Muscle of arm (tissue), 12 donors: ENCODE measurements around the gene NSG1. TPM values are rescaled to one million over a fixed set of nuclear protein-coding genes. Genes with fewer than 3 reads are reported as not detected.
"Not testable (repeated sequence)": the region's sequence is repeated elsewhere in the genome, so short reads cannot be mapped to it uniquely, and the experiment has no call there.

Experiments used
- DNase-seq: peaks from one replicate; pipeline ENCODE4 v3.0.0-alpha.2; 2013
- polyA plus RNA-seq, 12 donors: library from polyadenylated mRNA; unstranded; fragments of 120-200 nt; gene quantifications; one replicate each; pipeline ENCODE4 v1.2.1, GENCODE V29; 2013; ENCODE audit not compliant: insufficient read length in 12 of 12

Gene NSG1
- polyA plus RNA-seq, 12 donors = 1.3 to 40.3 (median 3.5) TPM; not detected in 1

DNA sequence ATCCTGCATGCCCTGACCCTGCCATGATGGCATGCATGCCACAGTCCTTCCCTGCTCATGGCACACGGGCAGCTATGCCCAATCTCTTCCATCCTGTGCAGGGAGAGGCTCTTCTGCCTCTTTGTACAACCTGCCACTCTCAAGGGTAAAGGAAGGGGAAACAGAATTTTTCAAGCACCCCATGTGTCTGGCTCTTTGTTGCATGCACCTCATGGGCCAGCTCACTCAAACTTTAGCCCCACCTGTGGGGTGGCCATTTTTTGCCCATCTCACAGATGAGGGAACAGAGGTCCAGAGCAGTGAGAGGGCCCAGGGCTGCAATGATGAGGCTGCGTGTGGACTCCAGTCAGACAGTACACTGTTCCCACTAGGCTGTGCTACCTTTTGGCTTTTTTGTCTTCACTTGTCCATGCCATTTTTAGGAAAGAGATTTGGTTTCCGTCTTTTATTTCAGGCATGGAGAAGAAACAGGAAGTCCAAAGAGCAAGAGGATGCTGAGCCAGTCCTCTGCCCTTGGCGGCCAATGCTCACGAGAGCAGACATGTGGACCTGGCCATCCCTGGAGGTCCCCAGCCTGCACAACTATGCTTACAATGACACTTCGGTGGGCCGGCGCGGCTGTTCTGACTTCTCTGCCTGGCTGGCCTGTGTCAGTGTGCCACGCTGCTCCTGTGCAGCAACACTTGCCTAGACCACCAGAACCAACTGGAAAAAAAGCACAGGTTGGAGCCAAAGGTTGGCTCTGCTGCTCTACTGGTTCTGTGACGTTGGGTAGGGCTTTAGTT lies 45.6 kb downstream of the NSG1 start:
- DNase-seq = no peak

GRCh38 chr4:4433941-4434340 lies 47.0 kb downstream of the NSG1 start:
- no peak for DNase-seq

- no peak for DNase-seq
These were observed 49.4 kb downstream of the NSG1 start for GRCh38 chr4:4436244-4436823.

DNA sequence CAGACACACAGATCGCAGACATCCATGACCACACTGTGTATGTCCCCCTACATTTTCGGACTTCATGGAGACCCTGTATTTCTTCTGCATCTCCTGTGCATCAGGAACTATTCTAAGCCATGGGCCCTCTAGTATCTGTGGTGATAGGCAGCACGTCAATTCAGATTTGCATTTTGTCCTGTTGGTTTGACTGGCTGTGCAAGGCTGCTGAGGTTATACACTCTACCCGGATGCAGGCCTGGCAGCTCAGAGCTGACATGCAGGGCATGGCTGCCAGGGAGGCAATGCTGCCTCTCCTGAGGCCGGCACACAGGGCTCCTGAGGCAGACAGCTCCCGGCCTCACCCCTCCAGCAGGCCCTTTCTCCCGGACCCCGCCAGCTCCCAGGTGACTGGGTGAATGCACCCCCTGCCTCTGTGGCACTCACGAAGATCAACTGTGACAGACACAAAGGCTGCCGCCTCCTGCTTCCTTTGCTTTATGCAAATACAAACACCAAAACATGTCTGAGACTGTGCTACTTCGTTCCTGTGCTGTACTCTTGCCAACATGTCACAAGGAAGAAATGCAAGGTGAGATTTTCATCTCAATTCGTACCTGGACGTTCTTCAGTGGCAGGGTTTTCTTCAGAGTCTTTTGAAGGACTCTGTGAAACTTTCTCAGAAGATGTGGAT lies 51.0 kb downstream of the NSG1 start:
- no peak for DNase-seq

DNA sequence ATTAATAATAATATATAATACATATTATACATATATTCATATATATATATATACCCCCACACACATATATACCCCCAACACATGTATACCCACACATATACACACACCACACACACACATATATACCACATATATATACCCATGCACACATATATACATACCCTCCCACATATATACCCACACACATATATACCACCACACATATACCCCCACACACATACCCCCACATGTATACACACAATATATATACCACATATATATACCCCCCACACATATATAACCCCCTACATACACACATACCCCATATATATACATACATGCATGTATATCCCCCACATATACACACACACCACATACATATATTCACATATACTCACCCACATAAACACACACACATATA lies 52.0 kb downstream of the NSG1 start:
- DNase-seq = no peak

GRCh38 chr4:4439782-4440181 lies 52.9 kb downstream of the NSG1 start:
- DNase-seq = no peak

DNA sequence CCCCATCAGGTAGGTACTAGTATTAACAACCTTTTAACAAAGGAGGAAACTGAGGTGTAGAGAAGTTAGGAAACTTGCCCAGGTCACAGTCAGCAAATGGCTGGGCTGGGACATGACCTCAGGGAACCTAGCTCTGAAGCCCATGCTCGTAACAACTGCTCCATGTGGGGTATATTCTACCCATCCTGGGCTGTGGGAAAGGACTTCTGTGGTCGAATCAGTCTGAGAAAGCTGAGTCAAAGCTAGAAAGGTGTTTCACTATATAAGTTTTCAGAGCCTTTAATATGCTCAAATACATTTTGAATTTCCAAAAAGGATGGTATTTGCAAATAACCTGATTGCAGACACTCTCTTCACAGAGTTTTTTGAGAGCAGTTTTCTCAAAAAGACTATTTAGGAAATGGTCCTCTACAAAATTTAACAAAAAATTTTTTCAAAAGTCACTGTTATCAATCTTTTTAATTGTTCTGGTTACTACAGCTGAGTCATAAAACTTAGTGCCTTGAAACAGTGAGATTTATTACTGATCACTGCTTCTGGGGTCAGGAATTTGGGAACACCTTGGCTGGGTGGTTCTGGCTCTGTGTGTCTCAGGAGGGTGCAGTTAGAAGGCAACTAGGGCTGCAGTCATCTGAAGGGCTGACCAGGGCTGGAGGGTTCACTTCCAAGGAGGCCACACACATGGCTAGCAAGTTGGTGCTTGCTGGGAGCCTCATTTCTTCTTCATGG lies 53.6 kb downstream of the NSG1 start:
- DNase-seq = no peak

GRCh38 chr4:4443821-4444220 lies 56.9 kb downstream of the NSG1 start:
- no peak for DNase-seq

DNA sequence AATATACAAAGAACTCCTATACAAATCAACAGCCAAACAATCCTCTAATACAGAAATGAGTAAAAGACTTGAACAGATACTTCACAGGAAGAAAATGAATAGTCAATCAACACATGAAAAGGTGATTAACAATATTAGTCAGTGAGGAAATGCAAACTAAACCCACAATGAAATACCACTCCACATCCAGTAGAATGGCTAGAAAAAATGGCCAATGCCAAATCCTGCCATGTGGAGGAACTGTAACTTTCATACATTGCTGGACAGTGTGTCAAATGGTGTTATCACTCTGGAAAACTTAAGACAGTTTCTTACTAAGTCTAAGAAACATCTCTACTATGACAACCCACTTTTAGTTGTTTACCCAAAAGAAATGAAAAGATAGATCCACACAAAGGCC lies 59.5 kb downstream of the NSG1 start:
- no peak for DNase-seq

GRCh38 chr4:4455210-4455865 lies 68.4 kb downstream of the NSG1 start:
- no peak for DNase-seq

GRCh38 chr4:4456351-4456750 lies 69.4 kb downstream of the NSG1 start:
- no peak for DNase-seq

DNA sequence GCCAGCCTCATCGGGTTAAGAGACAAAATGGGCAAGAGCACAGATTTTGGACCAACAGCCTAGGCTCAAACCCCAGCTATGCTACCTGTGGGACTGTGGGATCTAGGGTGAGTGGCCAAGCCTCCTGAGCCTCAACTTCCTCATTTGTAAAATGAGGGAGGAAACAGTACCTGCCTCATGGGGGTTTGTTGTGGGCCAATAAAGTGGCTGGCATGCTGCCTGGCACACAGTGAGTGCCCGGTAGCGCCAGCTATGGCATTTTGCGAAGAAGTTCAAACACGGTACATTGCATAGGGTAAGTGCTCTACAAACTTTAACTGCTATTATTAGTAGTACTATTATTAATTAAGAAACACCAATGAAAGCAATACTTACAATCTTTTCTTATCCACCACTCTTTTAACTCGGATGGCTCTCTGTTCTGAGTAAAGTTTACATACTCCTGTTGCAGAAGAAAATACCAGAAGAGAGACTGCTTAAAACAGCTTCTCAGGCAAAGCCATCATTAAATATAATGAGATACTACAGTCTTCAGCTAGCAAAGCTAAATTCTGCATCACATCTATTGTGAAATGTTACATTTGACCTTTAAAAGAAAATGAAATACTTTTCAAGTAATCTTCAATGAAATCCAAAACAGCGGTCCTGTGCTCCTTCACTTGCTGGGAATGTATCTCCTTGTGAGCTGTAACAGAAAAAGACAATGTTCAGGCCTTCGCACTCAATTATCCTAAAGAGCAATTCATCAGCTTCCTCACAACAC lies 70.1 kb downstream of the NSG1 start:
- no peak for DNase-seq

DNA sequence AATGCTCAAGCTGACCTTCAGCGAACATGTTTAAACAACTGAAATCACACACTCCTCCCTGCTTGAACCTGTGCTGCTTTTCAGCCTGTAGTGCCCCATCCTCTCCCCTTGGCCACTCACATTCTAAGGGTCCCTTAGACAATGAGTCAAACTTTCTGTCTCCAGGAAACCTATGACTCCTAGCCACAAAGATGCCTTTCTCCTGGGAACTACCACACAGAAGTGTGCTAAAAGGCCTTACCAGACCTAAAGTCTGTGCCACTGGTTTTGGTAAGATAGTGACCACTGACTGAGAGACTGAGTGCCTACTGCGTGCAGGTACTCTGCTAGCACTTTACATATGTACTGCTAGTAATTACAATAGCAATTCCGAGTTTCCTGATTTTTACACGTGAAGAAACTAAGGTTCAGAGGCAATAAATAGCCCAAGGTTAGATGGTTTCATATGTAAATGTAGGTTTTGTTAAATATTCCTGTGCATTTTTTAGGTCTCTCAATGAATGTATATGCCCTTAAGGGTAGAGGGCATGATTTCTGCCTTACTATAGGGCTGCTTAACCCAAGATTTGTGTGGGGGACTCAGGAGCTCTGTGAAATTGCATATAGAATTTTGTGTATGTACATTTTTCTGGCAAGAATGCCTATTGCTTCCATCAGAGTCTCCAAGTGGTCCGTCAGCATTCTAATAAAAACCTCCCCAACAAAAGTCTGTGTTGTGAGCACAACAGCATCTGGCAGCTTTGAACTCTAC lies 71.1 kb downstream of the NSG1 start:
- DNase-seq = no peak

GRCh38 chr4:4459181-4459580 lies 72.3 kb downstream of the NSG1 start:
- no peak for DNase-seq

- DNase-seq = no peak
These were observed 73.9 kb downstream of the NSG1 start for GRCh38 chr4:4460759-4461158.

DNA sequence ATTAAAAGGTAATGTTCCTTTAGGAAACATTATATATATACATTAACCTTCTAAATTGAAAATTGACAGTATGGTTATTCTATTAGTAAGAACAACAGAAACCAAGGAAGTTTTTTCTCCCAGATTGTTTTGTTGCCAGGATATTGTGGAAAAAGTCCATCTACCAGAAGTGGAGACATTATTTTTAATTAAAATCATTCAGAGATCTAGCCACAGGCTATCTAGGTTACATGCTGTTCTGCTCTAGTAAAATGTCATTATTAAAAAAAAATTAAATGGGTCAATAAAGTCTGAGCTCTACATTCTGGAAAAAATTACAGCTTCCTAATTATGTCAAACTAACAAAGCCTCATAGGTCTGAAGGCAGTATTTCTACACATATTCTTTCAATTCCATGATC lies 74.3 kb downstream of the NSG1 start:
- DNase-seq = no peak

- DNase-seq = no peak
These were observed 74.9 kb downstream of the NSG1 start for GRCh38 chr4:4461850-4462249.

GRCh38 chr4:4462970-4463369 lies 76.1 kb downstream of the NSG1 start:
- DNase-seq = no peak

DNA sequence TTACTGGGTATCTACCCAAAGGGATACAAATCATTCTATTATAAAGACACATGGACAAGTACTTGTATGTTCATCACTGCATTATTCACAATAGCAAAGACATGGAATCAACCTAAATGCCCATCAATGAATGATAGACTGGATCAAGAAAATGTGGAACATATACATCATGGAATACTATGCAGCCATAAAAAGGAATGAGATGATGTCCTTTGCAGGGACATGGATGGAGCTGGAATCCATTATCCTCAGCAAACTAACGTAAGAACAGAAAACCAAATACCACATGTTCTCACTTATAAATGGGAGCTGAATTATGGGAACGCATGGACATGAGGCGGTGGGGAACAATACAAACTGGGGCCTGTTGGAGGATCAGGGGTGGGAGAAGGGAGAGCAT lies 78.3 kb downstream of the NSG1 start:
- DNase-seq = not testable (repeated sequence)
